H1 (cell line): ENCODE measurements around the gene RCHY1. TPM values are rescaled to one million over a fixed set of nuclear protein-coding genes. Genes with fewer than 3 reads are reported as not detected.

Experiments
- CTCF ChIA-PET: fragments of 300-600 bp; sonication (Branson Sonifier 250); formaldehyde crosslinking; loops from one replicate; lab custom pipeline; 2021; ENCODE audit not compliant: partially characterized antibody; lab: Charles Lee
- POLR2A ChIA-PET: fragments of 300-600 bp; sonication (Branson Sonifier 250); formaldehyde crosslinking; loops from one replicate; lab custom pipeline; 2021; ENCODE audit warnings: inconsistent platforms; ENCODE audit not compliant: partially characterized antibody; lab: Charles Lee
- DNase-seq, 2 experiments: peaks; one replicate each; pipeline versions ENCODE4 v3.0.0 to v3.0.0-alpha.2; 2010 to 2022; ENCODE audit warnings: low spot score in 2 of 2, low read depth in 1 of 2, mixed read lengths in 1 of 2
- FAIRE-seq: peaks from 2 replicates; lab custom pipeline; 2011; peaks lifted over from hg19 to GRCh38; lab: Jason Lieb, UNC
- H2AFZ ChIP-seq: 2 replicates; pipeline ENCODE4 v1.8.1; 2012; ENCODE audit warnings: low read length, inconsistent platforms
- H2AK5ac ChIP-seq: 2 replicates; pipeline ENCODE4 v1.6.1; 2013; ENCODE audit warnings: low read depth, low read length
- H2BK120ac ChIP-seq: replicated peaks from 2 replicates; pipeline ENCODE3; 2013; ENCODE audit warnings: low read depth, low read length, inconsistent platforms
- H2BK12ac ChIP-seq: 2 replicates; pipeline ENCODE4 v1.6.1; 2013; ENCODE audit warnings: low read depth, low read length
- H2BK15ac ChIP-seq: 2 replicates; pipeline ENCODE4 v1.6.1; 2013; ENCODE audit warnings: low read length
- H2BK20ac ChIP-seq: 2 replicates; pipeline ENCODE4 v1.6.1; 2013; ENCODE audit warnings: low read length
- H2BK5ac ChIP-seq: 2 replicates; pipeline ENCODE4 v1.6.1; 2013; ENCODE audit warnings: low read depth, low read length
- H3K14ac ChIP-seq: 2 replicates; pipeline ENCODE4 v1.6.1; 2013; ENCODE audit warnings: inconsistent platforms; ENCODE audit not compliant: insufficient read length
- H3K18ac ChIP-seq: 2 replicates; pipeline ENCODE4 v1.6.1; 2013; ENCODE audit warnings: low read length; ENCODE audit errors: extremely low read depth
- H3K23ac ChIP-seq: 2 replicates; pipeline ENCODE4 v1.6.1; 2013; ENCODE audit warnings: inconsistent platforms; ENCODE audit not compliant: insufficient read length
- H3K23me2 ChIP-seq: 2 replicates; pipeline ENCODE4 v1.6.1; 2013; ENCODE audit warnings: low read depth, low read length
- H3K27ac ChIP-seq: 2 replicates; pipeline ENCODE4 v1.6.1; 2011; ENCODE audit warnings: low read depth, low read length, inconsistent platforms
- H3K27me3 ChIP-seq, 4 experiments: replicated peaks in 1 of 4; 1 replicate in 1 of 4; 2 replicates in 3 of 4; pipeline versions ENCODE4 v1.6.1 to v1.8.1; 2011 to 2013; ENCODE audit warnings: low read length in 3 of 4, mild to moderate bottlenecking in 3 of 4, inconsistent platforms in 2 of 4, mixed read lengths in 2 of 4, moderate library complexity in 1 of 4; ENCODE audit not compliant: control insufficient read depth in 3 of 4, insufficient read depth in 3 of 4; ENCODE audit errors: extremely low read depth in 1 of 4
- H3K36me3 ChIP-seq, 4 experiments: 2 replicates each; pipeline versions ENCODE4 v1.6.1 to v1.8.1; 2011 to 2013; ENCODE audit warnings: mild to moderate bottlenecking in 4 of 4, low read length in 3 of 4, moderate library complexity in 2 of 4, control low read depth in 1 of 4, inconsistent platforms in 1 of 4; ENCODE audit not compliant: insufficient read depth in 4 of 4, control insufficient read depth in 2 of 4
- H3K4ac ChIP-seq: replicated peaks from 2 replicates; pipeline ENCODE3; 2013; ENCODE audit warnings: low read length, low read depth, mixed read lengths, inconsistent platforms; ENCODE audit not compliant: insufficient read length
- H3K4me1 ChIP-seq, 4 experiments: replicated peaks in 1 of 4; 1 replicate in 1 of 4; 2 replicates in 3 of 4; pipeline versions ENCODE4 v1.6.1 to v1.8.1; 2011 to 2013; ENCODE audit warnings: low read length in 3 of 4, inconsistent platforms in 2 of 4, mixed read lengths in 1 of 4; ENCODE audit not compliant: insufficient read depth in 4 of 4, control insufficient read depth in 3 of 4
- H3K4me2 ChIP-seq, 2 experiments: 2 replicates each; pipeline versions ENCODE4 v1.6.1 to v1.8.1; 2011 to 2013; ENCODE audit warnings: low read depth in 2 of 2, low read length in 2 of 2, control low read depth in 1 of 2, inconsistent platforms in 1 of 2, mild to moderate bottlenecking in 1 of 2; ENCODE audit not compliant: insufficient read depth in 1 of 2
- H3K4me3 ChIP-seq, 4 experiments: fragments of 200-600, 300-600 bp in 1 of 4; sonication (generic), shearing (Covaris generic), sonication (Bioruptor Twin) in 1 of 4; 2 replicates each; pipeline versions ENCODE4 v1.5.1 to v1.8.1; 2011 to 2016; ENCODE audit warnings: low read length in 4 of 4, low read depth in 3 of 4, control low read depth in 2 of 4, inconsistent platforms in 2 of 4, mild to moderate bottlenecking in 2 of 4, mixed read lengths in 1 of 4, moderate library complexity in 1 of 4; ENCODE audit not compliant: insufficient read depth in 2 of 4; ENCODE audit errors: extremely low read depth in 1 of 4
- H3K56ac ChIP-seq: replicated peaks from 2 replicates; pipeline ENCODE3; 2013; ENCODE audit warnings: low read depth, mild to moderate bottlenecking, mixed read lengths, low read length, inconsistent platforms; ENCODE audit not compliant: insufficient read length
- H3K79me1 ChIP-seq: 2 replicates; pipeline ENCODE4 v1.6.1; 2013; ENCODE audit warnings: low read depth, low read length, control low read depth
- H3K79me2 ChIP-seq, 2 experiments: 2 replicates each; pipeline versions ENCODE4 v1.6.1 to v1.8.1; 2012 to 2013; ENCODE audit warnings: low read length in 2 of 2, mild to moderate bottlenecking in 2 of 2, inconsistent platforms in 1 of 2; ENCODE audit not compliant: insufficient read depth in 2 of 2, control insufficient read depth in 1 of 2
- H3K9ac ChIP-seq, 4 experiments: replicated peaks in 1 of 4; 1 replicate in 1 of 4; 2 replicates in 3 of 4; pipeline versions ENCODE4 v1.6.1 to v1.8.1; 2011 to 2013; ENCODE audit warnings: low read depth in 3 of 4, low read length in 3 of 4, control low read depth in 2 of 4, mild to moderate bottlenecking in 2 of 4, moderate library complexity in 2 of 4, inconsistent platforms in 1 of 4; ENCODE audit errors: extremely low read depth in 1 of 4
- H3K9me3 ChIP-seq, 2 experiments: 2 replicates each; pipeline versions ENCODE4 v1.6.1 to v1.8.1; 2012 to 2013; ENCODE audit warnings: mild to moderate bottlenecking in 2 of 2, moderate library complexity in 2 of 2, control low read depth in 1 of 2, inconsistent platforms in 1 of 2, low read depth in 1 of 2, low read length in 1 of 2, mixed read lengths in 1 of 2; ENCODE audit not compliant: insufficient read depth in 2 of 2
- H4K20me1 ChIP-seq, 2 experiments: replicated peaks in 1 of 2; 2 replicates each; pipeline versions ENCODE3 to v1.8.1; 2011 to 2013; ENCODE audit warnings: inconsistent platforms in 2 of 2, low read length in 2 of 2, mild to moderate bottlenecking in 1 of 2; ENCODE audit not compliant: insufficient read depth in 2 of 2, control insufficient read depth in 1 of 2
- H4K5ac ChIP-seq: 2 replicates; pipeline ENCODE4 v1.6.1; 2013; ENCODE audit warnings: low read length, low read depth, mixed read lengths, inconsistent platforms; ENCODE audit not compliant: insufficient read length
- H4K8ac ChIP-seq: 2 replicates; pipeline ENCODE4 v1.8.0; 2013; ENCODE audit warnings: mild to moderate bottlenecking, moderate library complexity, low read length, inconsistent platforms; ENCODE audit not compliant: insufficient read depth; ENCODE audit errors: extremely low read depth
- H4K91ac ChIP-seq: replicated peaks from 2 replicates; pipeline ENCODE3; 2013; ENCODE audit warnings: low read length, mixed read lengths, inconsistent platforms; ENCODE audit not compliant: insufficient read length
- CHD1 ChIP-seq: IDR thresholded peaks from 2 replicates; pipeline ENCODE4 v1.6.1; 2012; ENCODE audit warnings: low read depth, low read length, improper control_type of control experiment
- CREB1 ChIP-seq: IDR thresholded peaks from 2 replicates; pipeline ENCODE4 v1.6.1; 2012; ENCODE audit warnings: inconsistent platforms
- EZH2 ChIP-seq: fragments of 200-600 bp; sonication (generic); IDR thresholded peaks from 2 replicates; pipeline ENCODE4 v1.7.1; 2012; ENCODE audit warnings: low read depth, mild to moderate bottlenecking, moderate library complexity, low read length, inconsistent platforms; ENCODE audit not compliant: severe bottlenecking
- HDAC6 ChIP-seq: IDR thresholded peaks from one replicate; pipeline ENCODE4 v1.7.1; 2012; ENCODE audit warnings: low read depth, mild to moderate bottlenecking, inconsistent platforms, low read length, moderate library complexity
- JUND ChIP-seq: IDR thresholded peaks from 2 replicates; pipeline ENCODE4 v1.6.1; 2011; ENCODE audit warnings: mild to moderate bottlenecking, improper control_type of control experiment, low read length
- KDM5A ChIP-seq: fragments of 200-600 bp; IDR thresholded peaks from 2 replicates; pipeline ENCODE4 v1.7.1; 2012; ENCODE audit warnings: mild to moderate bottlenecking, low read length, inconsistent platforms, mixed read lengths
- MAX ChIP-seq: IDR thresholded peaks from 2 replicates; pipeline ENCODE4 v1.6.1; 2012; ENCODE audit warnings: inconsistent platforms
- NANOG ChIP-seq: IDR thresholded peaks from 2 replicates; pipeline ENCODE4 v1.6.1; 2011; ENCODE audit warnings: low read length, low read depth, mild to moderate bottlenecking, inconsistent platforms; ENCODE audit not compliant: insufficient read depth, poor library complexity, severe bottlenecking
- RAD21 ChIP-seq, 2 experiments: IDR thresholded peaks in 1 of 2; conservative IDR thresholded peaks in 1 of 2; 2 replicates each; pipeline ENCODE4 v1.6.1; 2011; ENCODE audit warnings: low read depth in 2 of 2, low read length in 2 of 2, improper control_type of control experiment in 1 of 2, inconsistent platforms in 1 of 2, mild to moderate bottlenecking in 1 of 2, moderate library complexity in 1 of 2
- RBBP5 ChIP-seq: IDR thresholded peaks from 2 replicates; pipeline ENCODE4 v1.7.1; 2012; ENCODE audit warnings: low read depth, mild to moderate bottlenecking, inconsistent platforms, low read length, moderate library complexity, borderline replicate concordance
- TAF7 ChIP-seq: optimal IDR thresholded peaks from 2 replicates; pipeline ENCODE3; 2011; ENCODE audit warnings: low read depth, mild to moderate bottlenecking, inconsistent platforms, low read length, moderate library complexity, borderline replicate concordance
- TEAD4 ChIP-seq: IDR thresholded peaks from 2 replicates; pipeline ENCODE4 v1.6.1; 2012; ENCODE audit warnings: low read depth, low read length, inconsistent platforms, mixed read lengths
- WGBS, 2 experiments: shearing (Covaris generic) in 1 of 2; methylation state at CpG; one replicate each; pipeline versions ENCODE4 v1.1.6 to v1.1.7; 2013 to 2015; ENCODE audit warnings: low lambda C conversion rate in 2 of 2, mixed read lengths in 2 of 2, inconsistent platforms in 1 of 2, low coverage in 1 of 2, missing lambda C conversion rate in 1 of 2; ENCODE audit not compliant: insufficient replicate concordance in 2 of 2, insufficient coverage in 1 of 2, insufficient read length in 1 of 2; ENCODE audit errors: extremely low coverage in 1 of 2, missing lambda C conversion rate in 1 of 2; 5-methylcytosine and 5-hydroxymethylcytosine counted together
- polyA plus RNA-seq, 7 experiments: library from polyadenylated mRNA; depleted of rRNA in 3 of 7; stranded (reverse) in 5 of 7; unstranded in 2 of 7; fragments of >200 nt in 5 of 7; fragments of 200-250 nt in 2 of 7; gene quantifications; 1 replicate in 5 of 7; 2 replicates in 1 of 7; 4 replicates in 1 of 7; pipeline versions ENCODE4 v1.2.1 to v1.2.3, GENCODE V29; 2011 to 2013; ENCODE audit warnings: missing spikeins in 2 of 7, mixed read lengths in 2 of 7
- total RNA-seq: library from RNA; stranded (reverse); fragmentation: NEBNext Ultra II Directional; extraction: Animal tissue kit (Norgen Biotek cat#: 25700); gene quantifications from 2 replicates; pipeline ENCODE4 v1.2.1, GENCODE V29; 2021

RCHY1 gene
- total and polyA plus RNA-seq, 2 of the 8 experiments (the other 6 are each of a cell fraction or from before 2014, with no cell fraction given) = 30.3 to 44.0 TPM

GRCh38 chr4:75497133-75497532 lies 17.1 kb downstream of the RCHY1 start:
- H4K8ac ChIP-seq = no peak overlapping the region
- H4K20me1 ChIP-seq = peaks cover 0 to 4% of the 10 kb centered on the region in 2 experiments
- H3K23me2 ChIP-seq = no peaks in the 10 kb centered on the region
- no peak overlapping the region for H3K4ac ChIP-seq
- H4K5ac ChIP-seq = no peak overlapping the region
- H3K4me1 ChIP-seq = no peaks in the 10 kb centered on the region
- H2BK20ac ChIP-seq = no peak overlapping the region
- no peak overlapping the region for H3K23ac ChIP-seq
- H3K9me3 ChIP-seq = 0 out of 4 replicates have a peak, but pooled peaks cover 0 to 7% of the 10 kb centered on the region in 2 experiments
- H2BK5ac ChIP-seq = no peak overlapping the region
- H2AFZ ChIP-seq = no peak overlapping the region
- no peak overlapping the region for H3K56ac ChIP-seq
- H4K91ac ChIP-seq = no peak overlapping the region
- H3K27me3 ChIP-seq = no peaks in the 10 kb centered on the region
- ChIA-PET POLR2A (interaction anchor here (1.5 kb wide), 1 partner anchor 19 kb away, joined by 6 read pairs; no protein-coding TSS in a partner anchor), CTCF (interaction anchor here (1.2 kb wide), 1 partner anchor 25 kb away, joined by 3 read pairs; no protein-coding TSS in a partner anchor)
- H3K79me1 ChIP-seq = no peaks in the 10 kb centered on the region
- peaks cover 0 to 23% (median 6%) of the 10 kb centered on the region in 4 experiments; a peak in 4 of 8 replicates for H3K36me3 ChIP-seq
- no peak overlapping the region for H3K4me2 ChIP-seq
- peaks cover 0 to 23% of the 10 kb centered on the region in 2 experiments; a peak in 2 of 4 replicates for H3K79me2 ChIP-seq
- H2BK120ac ChIP-seq = no peak overlapping the region
- WGBS, 2 experiments = 88% methylated on average over 5 of the region's 5 CpGs; no CpG with 5 or more reads in 1 of the 2 experiments
- H3K4me3 ChIP-seq = no peak overlapping the region
- no peak overlapping the region for H2AK5ac ChIP-seq
- FAIRE-seq = no peak
- no peak overlapping the region for H3K18ac ChIP-seq
- H3K14ac ChIP-seq = no peak overlapping the region
- no peak overlapping the region for H3K9ac ChIP-seq
- no peak for DNase-seq
- TF ChIP-seq HDAC6 (no peak), TAF7 (no peak), JUND (no peak), TEAD4 (no peak), NANOG (no peak), EZH2 (no peak), MAX (no peak), CHD1 (no peak), CREB1 (no peak), RAD21 (IDR thresholded peaks at IDR 0.05 in 1 of 2, conservative IDR thresholded peaks at IDR 0.05 in 1 of 2; ENCODE audit: low read depth in 2 of 2, low read length in 2 of 2) (no peak), RBBP5 (no peak), KDM5A (no peak)
- no peak overlapping the region for H2BK15ac ChIP-seq
- H2BK12ac ChIP-seq = no peak overlapping the region
- H3K27ac ChIP-seq = no peak overlapping the region; the same call in 1 of the 2 replicates
